Esophagus (tissue), 2 donors: Measurements from ENCODE around the gene PEX12. TPM values are rescaled to one million over a fixed set of nuclear protein-coding genes. Genes with fewer than 3 reads are reported as not detected.
"Not testable (repeated sequence)": the region's sequence is repeated elsewhere in the genome, so short reads cannot be mapped to it uniquely, and the experiment has no call there.

Source experiments
- H3K27ac ChIP-seq, 2 donors: one replicate each; pipeline ENCODE4 v1.5.1; 2013; ENCODE audit warnings: low read depth in 2 of 2, mild to moderate bottlenecking in 2 of 2, inconsistent platforms in 1 of 2, low read length in 1 of 2, moderate library complexity in 1 of 2
- H3K27me3 ChIP-seq, 2 donors: one replicate each; pipeline ENCODE4 v1.6.1; 2013; ENCODE audit warnings: low read length in 2 of 2, control low read depth in 1 of 2, mild to moderate bottlenecking in 1 of 2; ENCODE audit not compliant: insufficient read depth in 2 of 2, control insufficient read depth in 1 of 2
- H3K36me3 ChIP-seq, 2 donors: one replicate each; pipeline ENCODE4 v1.6.1; 2013; ENCODE audit warnings: low read length in 1 of 2; ENCODE audit not compliant: control insufficient read depth in 2 of 2, insufficient read depth in 2 of 2
- H3K4me1 ChIP-seq, 2 donors: one replicate each; pipeline ENCODE4 v1.6.1; 2013; ENCODE audit warnings: low read length in 1 of 2; ENCODE audit not compliant: control insufficient read depth in 2 of 2, insufficient read depth in 2 of 2
- H3K4me3 ChIP-seq, 2 donors: one replicate each; pipeline ENCODE4 v1.5.1; 2013; ENCODE audit warnings: low read length in 2 of 2, mild to moderate bottlenecking in 2 of 2, low read depth in 1 of 2, moderate library complexity in 1 of 2
- H3K9me3 ChIP-seq, 2 donors: one replicate each; pipeline ENCODE4 v1.6.1; 2013; ENCODE audit warnings: mild to moderate bottlenecking in 2 of 2, low read depth in 1 of 2, low read length in 1 of 2, moderate library complexity in 1 of 2; ENCODE audit not compliant: control insufficient read depth in 2 of 2, insufficient read depth in 1 of 2
- WGBS, 2 donors: extraction: QIAGEN DNeasy Blood & Tissue Kit; methylation state at CpG; one replicate each; pipeline ENCODE4 v1.1.7; 2013; 5-methylcytosine and 5-hydroxymethylcytosine counted together
- polyA plus RNA-seq, 2 donors: library from polyadenylated mRNA; stranded (reverse); fragments of 200-250 nt; gene quantifications; one replicate each; pipeline ENCODE4 v1.2.3, GENCODE V29; 2013
- donor health status: healthy with polysubstance abuse.
- donor health status: Bipolar disorder and iron deficiency.

Gene PEX12
- 1 to 10 TPM; 2.4 TPM for polyA plus RNA-seq

GRCh38 chr17:35578197-35578928 is at the start of gene PEX12:
TSS of gene PEX12 (minus strand) at chr17:35578571. CDS start at chr17:35578021, 550 bp downstream.
- no peaks in the 10 kb centered on the region for H3K36me3 ChIP-seq
- no peaks in the 10 kb centered on the region for H3K9me3 ChIP-seq
- H3K4me3 ChIP-seq, result peak within 1 kb of the TSS; percentile 71 to 76
- peak within 1 kb of the TSS; percentile 84 to 85 for H3K27ac ChIP-seq
- H3K27me3 ChIP-seq, result no peaks in the 10 kb centered on the region
- H3K4me1 ChIP-seq, result no peaks in the 10 kb centered on the region
- 1% methylated on average over 44 to 45 of the region's 45 CpGs for WGBS, 2 donors

GRCh38 chr17:35627417-35627816 is 49.0 kb upstream of the PEX12 start:
- no peaks in the 10 kb centered on the region for H3K9me3 ChIP-seq
- no peak overlapping the region for H3K27ac ChIP-seq
- 77 to 90% methylated on average over 4 of the region's 4 CpGs for WGBS, 2 donors
- no peak overlapping the region for H3K4me3 ChIP-seq
- no peaks in the 10 kb centered on the region for H3K27me3 ChIP-seq
- peaks cover 3 to 7% of the 10 kb centered on the region in 2 donors for H3K36me3 ChIP-seq
- no peaks in the 10 kb centered on the region for H3K4me1 ChIP-seq

- 49 to 61% methylated on average over 1 of the region's 1 CpG for WGBS, 2 donors
- peaks cover 0 to 3% of the 10 kb centered on the region in 2 donors for H3K36me3 ChIP-seq
- H3K27me3 ChIP-seq, result no peaks in the 10 kb centered on the region
These were observed 43.4 kb upstream of the PEX12 start for GRCh38 chr17:35621768-35622167.

GRCh38 chr17:35618628-35619027 is 40.3 kb upstream of the PEX12 start:
- H3K4me1 ChIP-seq, result no peaks in the 10 kb centered on the region
- no peaks in the 10 kb centered on the region for H3K27me3 ChIP-seq
- peaks cover 0 to 3% of the 10 kb centered on the region in 2 donors for H3K36me3 ChIP-seq
- H3K9me3 ChIP-seq, result no peaks in the 10 kb centered on the region
- H3K27ac ChIP-seq, result no peak overlapping the region
- no peak overlapping the region for H3K4me3 ChIP-seq

More at GRCh38 chr17:35621768-35622167, 43.4 kb upstream of the PEX12 start:
- Histone ChIP-seq H3K27ac (no peak overlapping the region), H3K4me3 (no peak overlapping the region), H3K4me1 (no peaks in the 10 kb centered on the region), H3K9me3 (no peaks in the 10 kb centered on the region)

- WGBS, 2 donors, result 55 to 62% methylated on average over 2 of the region's 2 CpGs
- H3K9me3 ChIP-seq, result no peaks in the 10 kb centered on the region
- H3K4me3 ChIP-seq, result no peak overlapping the region
- H3K36me3 ChIP-seq, result peaks cover 0 to 3% of the 10 kb centered on the region in 2 donors
- H3K4me1 ChIP-seq, result no peaks in the 10 kb centered on the region
- H3K27ac ChIP-seq, result no peak overlapping the region
- no peaks in the 10 kb centered on the region for H3K27me3 ChIP-seq
These were observed 39.1 kb upstream of the PEX12 start for GRCh38 chr17:35617505-35617904.

GRCh38 chr17:35616536-35616935 is 38.2 kb upstream of the PEX12 start:
- Histone ChIP-seq H3K4me3 (no peak overlapping the region), H3K36me3 (peaks cover 0 to 3% of the 10 kb centered on the region in 2 donors), H3K27me3 (no peaks in the 10 kb centered on the region), H3K27ac (no peak overlapping the region), H3K4me1 (no peaks in the 10 kb centered on the region), H3K9me3 (no peaks in the 10 kb centered on the region)
- WGBS, 2 donors, result 93 to 95% methylated on average over 7 of the region's 7 CpGs

- Histone ChIP-seq H3K4me1 (no peaks in the 10 kb centered on the region), H3K4me3 (no peak overlapping the region), H3K9me3 (no peaks in the 10 kb centered on the region), H3K36me3 (peaks cover 0 to 3% of the 10 kb centered on the region in 2 donors), H3K27ac (no peak overlapping the region), H3K27me3 (no peaks in the 10 kb centered on the region)
- WGBS, 2 donors, result 84 to 87% methylated on average over 3 of the region's 3 CpGs
These were observed 36.4 kb upstream of the PEX12 start for GRCh38 chr17:35614810-35615209.

- 76 to 86% methylated on average over 2 of the region's 2 CpGs for WGBS, 2 donors
- Histone ChIP-seq H3K4me3 (no peak overlapping the region), H3K36me3 (peaks cover 2 to 7% of the 10 kb centered on the region in 2 donors), H3K9me3 (no peaks in the 10 kb centered on the region), H3K27ac (no peak overlapping the region), H3K27me3 (no peaks in the 10 kb centered on the region), H3K4me1 (no peaks in the 10 kb centered on the region)
These were observed 34.7 kb upstream of the PEX12 start for GRCh38 chr17:35612924-35613521.

- not testable (repeated sequence) for H3K27ac ChIP-seq, H3K4me3 ChIP-seq, H3K4me1 ChIP-seq, H3K27me3 ChIP-seq, H3K9me3 ChIP-seq, H3K36me3 ChIP-seq
- WGBS, 2 donors, result 87 to 90% methylated on average over 12 of the region's 12 CpGs
These were observed 32.4 kb upstream of the PEX12 start for GRCh38 chr17:35610746-35611145.

- WGBS, 2 donors, result 93 to 96% methylated on average over 4 of the region's 4 CpGs
- Histone ChIP-seq H3K4me1 (no peaks in the 10 kb centered on the region), H3K27me3 (no peaks in the 10 kb centered on the region), H3K4me3 (no peak overlapping the region), H3K36me3 (peaks cover 4 to 7% of the 10 kb centered on the region in 2 donors), H3K27ac (no peak overlapping the region), H3K9me3 (no peaks in the 10 kb centered on the region)
These were observed 31.5 kb upstream of the PEX12 start for GRCh38 chr17:35609831-35610230.
